GM18873 (cell line): Measurements from ENCODE around the gene ALX3.
"Not testable (repeated sequence)": the region's sequence is repeated elsewhere in the genome, so short reads cannot be mapped to it uniquely, and the experiment has no call there.

Experiments
- ATAC-seq: cut with Tn5 transposase; IDR thresholded peaks from one replicate; pipeline ENCODE4 v1.9.1; 2021; ENCODE audit warnings: mild to moderate bottlenecking, moderate library complexity, moderate number of reproducible peaks; ENCODE audit not compliant: unreplicated experiment, low FRiP score

Gene ALX3

DNA sequence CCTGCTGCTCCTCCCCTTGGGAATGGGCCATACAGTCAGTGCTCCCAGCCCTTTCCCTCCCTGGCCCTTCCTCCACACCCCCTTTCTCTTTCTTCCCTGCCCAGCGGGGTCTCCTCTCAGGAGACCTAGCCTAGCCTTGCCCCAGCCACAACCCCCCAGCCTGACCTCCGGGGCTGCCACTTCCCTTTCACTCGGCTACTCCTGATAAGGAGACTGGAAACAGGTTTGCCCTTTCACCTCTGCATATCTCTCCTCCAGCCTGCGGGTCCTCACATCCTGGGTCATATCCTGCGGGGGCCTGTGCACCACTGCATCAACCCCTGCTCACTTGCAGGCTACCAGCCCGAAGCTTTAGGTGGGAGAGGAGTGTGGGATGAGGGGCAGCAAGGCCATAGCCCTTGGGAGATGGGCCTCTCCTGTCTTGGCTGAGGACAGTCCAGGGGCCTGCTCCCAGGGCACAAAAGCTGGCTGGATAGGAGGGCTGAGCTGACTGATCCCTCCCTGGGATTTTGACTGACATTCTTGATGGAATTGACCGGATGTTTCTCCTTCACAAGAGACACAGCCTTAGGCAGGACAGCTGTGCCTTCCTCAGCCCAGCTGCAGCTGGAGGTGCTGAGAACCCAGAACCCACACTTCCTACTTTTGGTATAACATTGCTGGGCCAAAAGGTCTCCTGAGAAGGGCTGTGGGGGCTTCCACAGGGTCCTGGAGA is 19.2 kb upstream of the ALX3 start:
- no peak for ATAC-seq

DNA sequence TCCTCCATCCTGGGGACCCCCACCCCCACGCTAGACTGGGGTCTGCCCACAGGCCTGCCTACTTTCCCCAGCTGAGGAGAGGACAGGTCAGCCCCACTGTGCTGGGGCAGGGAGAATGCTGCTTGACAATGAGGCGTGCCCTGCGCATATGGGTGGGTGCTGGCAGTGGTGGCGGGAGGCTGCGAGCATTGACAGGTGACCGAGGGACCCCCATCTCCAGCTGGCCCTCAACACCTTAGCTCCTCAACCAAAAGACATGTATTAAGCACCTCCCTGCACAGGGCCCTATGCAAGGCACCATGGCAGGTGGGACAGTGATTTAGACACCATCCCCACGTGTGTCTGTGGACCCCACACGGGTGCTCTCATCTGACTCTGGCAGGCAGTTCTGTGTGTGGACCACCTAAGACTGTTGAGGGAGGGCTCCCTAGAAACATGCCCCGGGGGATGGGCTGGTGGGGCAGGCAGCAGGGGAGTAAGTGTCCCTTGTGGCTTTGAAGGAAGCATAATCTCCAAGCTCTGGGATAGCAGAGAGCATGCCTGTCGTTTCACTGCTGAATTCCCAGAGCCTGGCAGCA is 18.4 kb upstream of the ALX3 start:
- no peak for ATAC-seq

DNA sequence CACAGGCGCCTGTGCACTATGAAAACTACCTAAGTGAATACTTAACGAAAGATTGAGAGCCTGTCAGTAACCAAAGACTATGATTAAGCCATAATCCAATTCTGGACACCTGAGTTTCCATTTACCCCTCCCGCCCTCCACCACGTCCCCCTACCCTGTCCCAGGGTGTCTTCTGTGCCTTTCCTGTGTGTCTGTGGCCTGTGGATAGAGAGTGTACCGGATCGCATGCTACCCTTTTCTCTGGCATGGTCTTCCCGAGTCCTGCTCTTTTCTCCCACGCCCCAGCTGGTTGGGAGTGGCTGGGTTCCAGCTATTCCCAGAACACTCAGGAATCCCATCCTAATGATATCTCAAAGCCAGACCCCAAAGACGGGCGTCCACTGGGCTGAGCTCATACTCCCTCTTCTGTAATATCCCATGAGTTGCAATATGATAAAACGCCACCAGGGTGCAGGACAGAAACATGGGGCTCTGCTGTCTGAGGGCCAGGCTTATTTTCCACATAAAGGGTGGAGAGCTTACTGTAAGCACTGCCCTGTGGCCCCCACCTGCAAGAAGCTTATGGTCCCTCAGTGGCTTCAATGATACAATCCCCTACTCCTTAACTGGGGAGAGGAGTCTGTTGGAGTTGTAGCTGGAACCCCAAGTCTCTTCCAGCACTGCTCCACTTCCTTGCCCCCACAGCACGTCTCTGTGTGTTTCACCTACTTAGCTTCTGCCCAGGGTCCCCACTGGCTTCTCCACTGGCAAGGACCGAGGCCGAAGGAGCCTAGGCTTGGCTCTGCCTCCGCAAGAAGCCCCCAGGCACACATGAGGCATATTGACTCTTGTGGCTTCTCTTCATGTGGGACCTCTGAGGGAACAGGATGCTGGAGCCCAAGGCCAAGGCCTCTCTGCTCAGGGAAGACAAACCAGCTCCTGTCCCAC is 17.6 kb upstream of the ALX3 start:
- no peak for ATAC-seq

DNA sequence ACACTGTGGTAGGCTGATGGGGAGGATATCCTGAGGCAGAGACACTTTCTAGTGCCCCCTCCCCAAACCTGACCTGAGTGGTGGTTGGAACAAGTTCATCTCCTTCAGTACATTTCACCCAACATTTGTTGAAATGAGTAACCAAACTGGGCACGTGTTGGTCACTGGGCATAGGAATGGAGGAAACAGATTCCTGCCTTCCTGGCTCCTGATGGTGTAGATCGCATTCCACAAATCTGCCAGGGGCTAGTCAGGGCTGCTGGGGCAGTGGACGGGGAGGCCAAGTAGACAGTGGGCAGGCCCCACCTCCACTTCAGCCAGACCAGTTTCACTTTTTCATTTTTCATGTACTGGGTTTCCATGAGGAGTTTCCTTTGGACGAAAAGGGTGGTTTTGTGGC is 16.5 kb upstream of the ALX3 start:
- no peak for ATAC-seq

DNA sequence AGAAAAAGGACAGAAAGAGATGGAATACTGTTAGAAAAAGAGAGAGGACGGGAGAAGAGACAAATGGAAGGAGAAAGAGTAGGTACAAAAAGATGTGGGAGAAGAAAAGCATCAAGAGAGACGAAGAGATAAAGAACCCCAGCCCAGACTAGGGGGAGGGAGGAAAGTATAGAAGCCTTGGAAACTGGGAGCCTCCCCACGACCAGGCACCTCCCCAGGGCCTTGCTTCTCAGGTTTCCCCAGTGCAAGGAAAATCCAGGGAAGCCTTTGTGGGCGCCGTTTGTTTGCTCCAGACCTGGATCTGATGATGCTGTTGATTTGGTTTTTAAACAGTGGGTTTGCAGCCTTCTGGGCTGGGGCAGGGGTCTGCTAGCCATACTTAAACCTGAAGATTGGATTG is 15.2 kb upstream of the ALX3 start:
- no peak for ATAC-seq

DNA sequence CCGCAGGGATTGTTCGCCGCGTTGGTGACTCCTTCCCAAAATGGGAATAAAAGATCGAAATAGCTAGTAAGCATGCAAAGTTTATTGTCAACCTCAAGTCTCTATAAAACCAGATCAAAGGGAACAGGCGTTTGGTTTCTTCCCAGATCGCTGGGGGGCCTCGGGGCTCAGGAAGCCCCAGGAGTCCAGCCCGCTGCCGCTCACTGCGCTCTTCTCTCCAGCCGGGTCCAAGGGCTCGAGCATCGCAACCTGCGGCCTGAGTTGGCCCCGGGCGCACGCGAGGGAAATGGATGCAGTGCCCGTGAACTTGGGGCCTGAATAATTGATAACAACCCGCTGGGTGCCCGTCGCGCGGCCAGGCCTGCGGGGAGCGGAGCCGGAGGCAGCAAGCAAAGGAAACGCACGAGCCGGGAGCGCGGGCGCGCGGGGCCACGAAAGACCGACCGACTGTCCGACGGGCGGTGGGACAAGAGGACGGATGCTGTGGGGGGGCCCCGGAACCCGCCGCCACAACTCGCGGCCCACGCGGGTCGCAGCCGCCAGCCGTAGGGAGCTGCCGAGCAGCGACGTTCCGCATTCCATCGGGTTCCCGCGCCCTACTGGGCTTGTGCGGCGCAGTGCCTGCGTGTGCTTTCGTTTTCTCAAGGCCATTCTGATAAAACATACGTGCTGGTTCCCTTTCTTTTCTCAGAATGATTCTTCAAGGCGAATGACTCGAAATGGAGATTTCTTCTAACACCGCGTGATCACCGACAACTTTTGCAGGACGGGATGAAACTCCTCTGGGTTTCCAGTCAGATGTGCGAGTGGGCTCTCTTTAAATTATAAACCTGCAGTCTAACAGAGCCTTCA is 14.0 kb upstream of the ALX3 start:
- ATAC-seq, result no peak

DNA sequence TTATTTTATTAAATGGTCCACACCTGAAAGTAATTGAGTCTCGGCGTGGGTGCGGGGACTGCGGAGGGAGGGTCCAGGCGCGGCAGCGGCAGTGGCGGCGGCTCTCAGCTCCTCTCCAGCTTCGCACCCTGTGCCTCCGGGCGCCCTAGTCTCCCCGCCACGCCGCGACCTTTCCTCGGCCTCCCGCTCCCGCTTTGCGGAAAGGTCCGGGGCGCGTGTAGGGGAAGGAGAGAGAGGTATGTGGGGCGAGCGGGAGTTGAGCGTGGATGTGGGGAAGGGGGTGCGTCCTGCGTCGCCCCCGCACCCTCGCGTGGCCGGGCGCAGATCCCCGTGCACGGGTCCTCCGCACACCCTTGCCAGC is 13.4 kb upstream of the ALX3 start:
- no peak for ATAC-seq

DNA sequence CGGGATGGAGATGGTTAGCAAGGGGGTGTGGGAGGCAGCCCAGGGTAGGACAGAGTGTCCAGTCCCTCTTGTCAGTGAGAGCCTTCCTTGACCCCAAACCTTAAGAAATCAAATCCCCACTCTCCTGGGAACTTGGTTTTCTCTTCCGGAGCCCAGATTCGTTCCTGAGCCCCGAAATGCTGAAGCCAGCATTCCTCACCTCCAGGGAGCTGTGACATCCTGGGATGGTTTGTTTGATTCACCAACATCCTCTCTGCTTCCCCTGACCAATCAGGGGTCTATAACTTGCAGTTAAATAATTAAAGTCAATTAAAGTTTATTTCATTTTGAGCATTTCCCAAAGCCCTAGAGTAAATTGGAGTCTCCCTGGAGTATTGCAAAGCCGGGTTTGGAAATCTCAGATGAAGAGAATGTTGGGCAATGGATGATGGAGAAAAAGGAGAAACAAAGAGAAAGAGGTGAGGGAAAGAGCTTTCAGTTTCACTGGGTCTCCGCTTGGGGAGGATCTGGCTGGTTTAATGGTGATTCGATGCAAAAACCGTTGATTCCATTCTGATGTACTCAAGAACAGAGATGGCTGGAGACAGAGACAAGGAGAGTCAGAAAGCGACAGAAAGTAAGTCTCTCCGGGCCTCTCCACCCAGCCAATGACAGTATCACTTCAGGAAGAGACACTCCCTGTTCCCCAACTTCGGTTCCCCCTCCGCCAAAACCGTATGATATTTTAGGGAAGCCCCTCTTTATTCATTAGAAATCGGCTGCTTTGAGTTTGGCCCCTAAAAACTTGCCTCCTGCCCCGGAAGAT is 12.8 kb upstream of the ALX3 start:
- no peak for ATAC-seq

DNA sequence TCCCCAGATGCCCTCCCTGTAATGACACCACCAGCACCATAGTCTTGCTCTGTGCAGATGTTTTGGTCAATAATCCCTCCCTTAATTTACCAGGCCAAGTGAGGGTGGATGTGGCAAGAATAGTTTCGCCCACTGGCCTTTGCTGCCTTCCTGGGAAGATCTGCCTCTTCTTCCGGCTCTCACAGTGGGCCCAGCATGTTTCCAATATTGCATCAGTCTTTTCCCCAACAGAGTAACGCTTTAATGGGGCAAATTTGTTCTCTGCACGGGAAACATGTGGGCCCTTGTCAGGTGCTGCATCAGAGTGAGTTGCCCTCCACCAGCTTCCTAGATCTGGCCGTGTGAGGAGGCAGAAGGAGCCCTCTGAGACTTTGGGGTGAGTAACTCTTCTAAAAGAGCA is 12.0 kb upstream of the ALX3 start:
- no peak for ATAC-seq

DNA sequence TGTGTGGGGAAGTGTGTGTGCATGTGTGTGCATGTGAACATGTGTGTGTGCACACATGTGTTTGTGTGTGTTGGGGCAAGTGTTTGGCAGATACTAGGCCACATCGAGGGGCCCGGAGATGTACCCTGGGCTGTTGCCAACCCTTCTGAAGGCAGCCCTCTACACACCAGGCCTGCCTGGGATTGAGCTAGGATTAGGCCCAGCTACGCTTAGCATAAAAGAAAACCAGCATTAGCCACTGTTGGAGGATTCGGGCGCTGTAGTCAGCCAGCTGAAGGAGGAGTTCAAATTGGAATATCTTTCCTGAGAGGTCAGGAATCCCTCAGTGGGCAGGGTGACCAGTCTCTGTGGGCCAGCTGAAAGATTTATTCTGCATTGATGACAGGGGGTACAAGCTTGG is 10.6 kb upstream of the ALX3 start:
- no peak for ATAC-seq

DNA sequence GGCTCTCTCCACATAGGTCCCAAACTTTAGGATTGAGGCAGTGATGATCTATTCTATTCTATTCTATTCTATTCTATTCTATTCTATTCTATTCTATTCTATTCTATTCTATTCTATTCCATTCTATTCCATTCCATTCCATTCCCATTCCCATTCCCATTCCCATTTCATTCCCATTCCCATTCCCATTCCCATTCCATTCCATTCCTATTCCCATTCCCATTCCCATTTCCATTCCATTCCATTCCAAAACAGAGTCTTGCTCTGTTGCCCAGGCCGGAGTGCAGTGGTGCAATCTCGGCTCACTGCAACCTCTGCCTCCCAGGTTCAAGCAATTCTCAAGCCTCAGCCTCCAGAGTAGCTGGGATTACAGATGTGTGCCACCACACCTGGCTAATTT is 9.5 kb upstream of the ALX3 start:
- not testable (repeated sequence) for ATAC-seq

DNA sequence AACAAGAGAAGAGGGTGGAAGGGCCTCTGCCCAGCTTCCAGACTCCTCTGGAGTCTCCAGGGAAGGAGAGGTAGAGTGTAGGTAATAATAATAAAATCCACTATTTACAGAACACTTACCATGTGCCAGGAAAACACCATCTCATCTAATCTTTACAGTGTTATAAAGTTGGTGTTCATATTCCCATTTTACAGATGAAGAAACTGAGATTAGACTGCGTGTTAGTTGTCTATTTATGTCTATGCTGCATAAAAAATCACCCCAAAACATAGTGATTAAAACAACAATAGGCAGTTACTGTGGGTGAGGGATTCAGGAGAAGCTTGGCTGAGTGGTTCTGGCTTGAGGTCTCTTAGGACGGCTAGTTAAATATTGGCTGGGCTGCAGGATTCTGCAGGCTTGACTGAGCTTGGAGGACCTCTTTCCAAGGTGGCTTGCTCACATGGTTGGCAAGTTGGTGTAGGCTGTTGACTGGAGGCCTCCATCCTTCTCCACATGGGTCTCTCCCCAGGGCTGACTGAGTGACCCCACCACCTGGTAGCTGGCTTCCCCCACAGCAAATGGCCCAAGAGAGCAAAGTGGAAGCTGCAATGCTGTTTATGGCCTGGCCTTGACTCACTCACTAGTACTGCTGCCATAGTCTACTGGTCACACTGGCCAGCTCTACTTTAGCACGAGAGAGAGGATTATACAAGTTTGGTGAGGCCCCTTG is 6.5 kb upstream of the ALX3 start:
- no peak for ATAC-seq

DNA sequence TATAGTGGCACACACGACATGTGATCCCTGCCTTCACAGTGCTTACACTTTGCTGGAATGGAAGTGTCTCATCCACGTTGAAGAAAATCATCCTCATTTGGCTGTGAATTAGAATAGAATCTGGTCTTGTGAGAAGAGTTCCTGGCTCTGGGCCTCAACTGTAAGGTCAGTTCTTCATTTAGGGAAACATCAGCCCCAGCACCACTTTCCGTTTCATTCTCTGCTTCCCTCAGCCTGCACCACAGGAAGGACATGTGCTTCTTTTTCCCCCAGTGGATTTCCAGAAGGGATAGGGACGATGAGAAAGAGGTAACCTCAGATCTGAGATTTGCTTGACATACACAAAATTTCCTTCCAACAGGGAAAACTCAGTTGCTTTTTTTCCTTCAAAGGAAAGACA is 3.7 kb upstream of the ALX3 start:
- no peak for ATAC-seq

DNA sequence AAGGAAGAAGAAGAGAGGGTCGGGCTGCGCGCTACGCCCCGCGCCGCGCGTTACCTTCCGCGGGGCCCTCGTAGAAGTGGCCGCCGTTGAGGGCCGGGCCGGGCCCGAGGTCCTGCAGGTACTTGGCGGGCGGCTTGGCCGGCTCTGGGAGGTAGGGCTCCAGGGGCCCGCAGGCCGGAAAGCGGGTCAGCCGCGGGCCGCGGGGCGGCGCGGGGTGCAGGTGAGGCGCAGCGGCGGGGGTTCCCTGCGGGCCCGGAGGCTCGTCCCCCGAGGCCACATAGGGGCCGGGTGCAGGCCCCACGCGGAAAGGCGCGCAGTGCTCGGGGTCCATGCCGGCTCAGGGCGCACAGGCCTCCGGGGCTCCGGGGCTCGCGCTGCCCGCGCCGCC is 196 bp downstream of the ALX3 start:
- ATAC-seq, result no peak

DNA sequence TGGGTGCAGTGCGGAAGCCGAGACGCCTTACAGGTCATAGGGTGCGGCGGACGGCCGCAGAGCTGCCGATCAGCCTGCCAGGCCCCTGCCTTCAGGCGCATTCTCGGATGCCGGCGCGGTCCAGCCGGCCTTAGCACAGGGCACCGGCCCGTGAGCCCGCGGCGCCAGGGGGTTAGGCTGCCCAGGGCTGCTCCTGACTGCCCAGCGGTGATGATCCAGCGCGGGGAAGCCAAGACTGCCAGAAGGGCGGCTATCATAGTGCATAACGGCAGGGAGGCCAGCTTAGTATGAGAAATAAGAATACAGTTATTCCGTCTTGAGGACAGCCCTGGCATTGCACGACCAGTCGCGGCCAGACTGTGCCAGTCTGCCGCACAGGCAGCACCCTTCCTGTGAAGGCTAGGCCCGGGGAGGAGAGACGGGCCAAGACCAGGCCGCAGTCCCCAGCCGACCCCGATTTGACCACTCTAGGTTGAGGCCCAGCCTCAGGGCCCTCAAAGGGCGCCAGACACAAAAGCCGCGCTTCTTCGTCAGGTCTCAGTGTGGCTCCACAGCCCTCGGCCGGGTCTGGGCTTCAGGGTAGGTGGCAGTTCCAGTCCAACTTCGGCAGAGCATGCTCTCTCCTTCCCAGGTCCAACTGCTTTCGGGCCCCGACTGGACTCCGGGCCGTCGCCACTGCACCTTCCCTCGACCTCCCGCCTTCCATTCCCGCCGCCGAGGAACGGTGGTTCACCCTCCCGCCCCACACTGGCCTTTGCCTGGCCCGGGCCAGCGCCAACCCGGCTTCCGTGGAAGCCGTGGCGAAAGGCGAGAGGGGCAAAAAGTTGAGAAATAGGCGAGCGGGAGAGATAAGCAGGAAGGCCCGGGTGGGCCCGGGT is 829 bp downstream of the ALX3 start:
- no peak for ATAC-seq

DNA sequence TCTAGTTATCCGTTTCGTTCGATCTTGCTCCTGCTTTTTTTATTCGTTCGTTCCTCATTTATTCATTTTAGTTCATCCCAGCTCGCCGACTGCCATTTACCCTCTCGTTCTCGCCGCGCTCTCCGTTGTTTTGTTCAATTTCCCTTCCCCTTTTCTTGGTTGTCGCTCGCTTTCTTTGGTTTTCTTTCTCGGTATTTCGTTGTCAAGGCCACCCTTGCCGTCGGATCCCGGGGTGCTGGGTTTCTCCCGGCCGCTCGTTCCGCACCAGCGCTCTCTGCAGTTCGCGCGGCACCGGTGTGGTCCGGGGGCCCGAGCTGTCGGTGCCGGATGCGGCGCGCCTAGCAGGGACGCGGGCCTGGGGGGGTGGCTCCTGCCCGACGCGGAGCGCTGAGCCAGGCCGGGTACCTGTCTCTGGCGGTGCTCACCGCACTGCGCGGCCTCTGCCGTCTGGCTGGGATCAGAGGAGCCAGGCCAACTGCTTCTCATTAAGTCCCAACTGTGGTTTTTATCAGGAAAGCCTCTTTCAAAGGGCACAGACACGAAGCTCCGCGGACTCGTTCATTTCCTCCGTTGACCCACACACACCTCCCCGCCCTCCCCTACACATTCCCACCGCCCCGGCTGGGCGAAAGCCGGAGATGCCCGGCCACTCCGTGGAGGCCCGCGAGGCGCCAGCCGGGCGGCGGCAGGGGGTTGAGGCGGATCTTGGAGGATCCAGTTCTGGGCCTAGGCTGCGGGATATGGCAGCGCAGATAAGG is 1.6 kb downstream of the ALX3 start:
- ATAC-seq, result no peak

DNA sequence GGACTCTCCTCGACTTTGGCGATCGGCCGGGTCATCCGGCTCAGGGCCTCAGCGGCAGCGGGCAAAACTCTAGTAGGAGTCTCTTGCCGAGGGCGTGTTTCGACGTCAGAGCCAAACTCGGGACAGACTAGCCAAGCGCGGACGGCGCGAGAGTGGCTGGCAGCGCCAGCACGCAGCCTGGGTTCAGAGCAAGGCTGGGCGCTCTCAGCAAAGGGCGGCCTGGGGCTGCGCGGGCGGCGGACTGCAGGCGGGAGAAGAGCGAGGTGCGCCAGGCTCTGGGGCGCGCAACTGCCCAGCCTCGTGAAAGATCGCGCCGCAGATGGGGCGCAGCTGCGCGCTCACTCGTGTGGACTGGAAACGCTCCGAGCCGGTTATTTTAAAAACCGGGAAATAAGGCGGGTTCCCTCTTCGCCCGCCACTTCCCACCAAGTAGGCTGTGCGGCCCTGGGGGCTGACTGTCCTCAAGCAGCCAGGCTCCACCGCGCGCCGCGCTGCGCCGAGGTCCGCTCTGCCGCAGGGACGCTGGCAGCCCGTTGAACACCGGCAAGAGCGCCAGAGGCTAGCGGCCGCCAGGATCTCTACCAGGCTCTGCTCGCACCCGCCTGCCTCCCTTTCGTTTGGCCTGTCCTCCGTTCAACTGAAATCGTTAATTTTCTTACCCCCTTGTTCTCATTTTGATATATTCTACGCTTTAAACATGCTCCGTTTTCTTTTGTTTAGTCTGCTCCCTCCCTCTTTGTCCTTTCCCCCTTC is 2.4 kb downstream of the ALX3 start:
- ATAC-seq, result no peak
